HepG2 (cell line): ENCODE measurements around the gene CLEC11A. TPM values are rescaled to one million over a fixed set of nuclear protein-coding genes. Genes with fewer than 3 reads are reported as not detected.
"Not testable (repeated sequence)": the region's sequence is repeated elsewhere in the genome, so short reads cannot be mapped to it uniquely, and the experiment has no call there.

Source experiments
- ATAC-seq: fragments of 200-7000 bp; cut with Tn5 transposase; 3 replicates; pipeline ENCODE4 v1.9.1; 2020; ENCODE audit warnings: mild to moderate bottlenecking, moderate library complexity
- BruUV-seq: library from RNA; stranded (reverse); fragments of 400-500 nt; replicated peaks from 2 replicates; lab custom pipeline; 2021; lab: Mats Ljungman, UMichigan
- CTCF ChIA-PET: fragments of 300-600 bp; formaldehyde crosslinking; extraction: SDS; loops from one replicate; lab custom pipeline; 2021; ENCODE audit warnings: low total read pairs, inconsistent platforms, low intra/inter-chr PET ratio; lab: Yijun Ruan, JAX
- POLR2A ChIA-PET: fragments of 350-600 bp; sonication (Branson Sonifier 250); formaldehyde crosslinking; loops from one replicate; lab custom pipeline; 2020; ENCODE audit warnings: antibody characterized with exemption, inconsistent platforms; lab: Yijun Ruan, JAX
- DNase-seq: peaks from one replicate; pipeline ENCODE4 v3.0.0-alpha.2; 2015; ENCODE audit warnings: low spot score
- FAIRE-seq: peaks from 3 replicates; lab custom pipeline; 2011; peaks lifted over from hg19 to GRCh38; lab: Jason Lieb, UNC
- H2AFZ ChIP-seq: one replicate; pipeline ENCODE4 v1.6.1; 2011; ENCODE audit warnings: low read length, inconsistent platforms
- H3K27ac ChIP-seq: fragments of 300-600 bp; 3 replicates; pipeline ENCODE4 v1.8.0; 2011; ENCODE audit warnings: mixed run types, mild to moderate bottlenecking, mixed read lengths, low read length, inconsistent platforms; ENCODE audit not compliant: insufficient read depth; ENCODE audit errors: extremely low read length
- H3K27me3 ChIP-seq, 2 experiments: fragments of 200-600 bp in 1 of 2; 2 replicates in 1 of 2; 3 replicates in 1 of 2; pipeline versions ENCODE4 v1.6.0 to v1.8.0; 2011; ENCODE audit warnings: low read length in 2 of 2, mild to moderate bottlenecking in 2 of 2, moderate library complexity in 2 of 2, inconsistent platforms in 1 of 2; ENCODE audit not compliant: insufficient read depth in 2 of 2, control insufficient read depth in 1 of 2
- H3K36me3 ChIP-seq, 2 experiments: fragments of 200-600 bp in 1 of 2; replicated peaks in 1 of 2; 2 replicates in 1 of 2; 3 replicates in 1 of 2; pipeline versions ENCODE4 v1.5.1 to v1.8.0; 2011; ENCODE audit warnings: low read length in 2 of 2, inconsistent platforms in 1 of 2; ENCODE audit not compliant: insufficient read depth in 2 of 2, control insufficient read depth in 1 of 2
- H3K4me1 ChIP-seq: 2 replicates; pipeline ENCODE4 v1.5.1; 2012; ENCODE audit warnings: low read length, inconsistent platforms; ENCODE audit not compliant: insufficient read depth
- H3K4me2 ChIP-seq: 2 replicates; pipeline ENCODE4 v1.6.0; 2011; ENCODE audit warnings: low read depth, low read length, inconsistent platforms
- H3K4me3 ChIP-seq, 3 experiments: fragments of 200-600 bp in 1 of 3; sonication (generic), shearing (Covaris generic) in 1 of 3; replicated peaks in 1 of 3; 2 replicates each; pipeline ENCODE4 v1.5.1; 2011 to 2016; ENCODE audit warnings: low read length in 3 of 3, inconsistent platforms in 2 of 3, low read depth in 2 of 3, mild to moderate bottlenecking in 2 of 3, control low read depth in 1 of 3, mixed read lengths in 1 of 3; ENCODE audit not compliant: insufficient read depth in 1 of 3
- H3K79me2 ChIP-seq: one replicate; pipeline ENCODE4 v1.6.1; 2011; ENCODE audit warnings: low read length, inconsistent platforms; ENCODE audit not compliant: insufficient read depth
- H3K9ac ChIP-seq: 2 replicates; pipeline ENCODE4 v1.6.0; 2011; ENCODE audit warnings: mild to moderate bottlenecking, low read depth, low read length, inconsistent platforms; ENCODE audit not compliant: insufficient read depth
- H3K9me3 ChIP-seq: 2 replicates; pipeline ENCODE4 v1.5.1; 2012; ENCODE audit warnings: mild to moderate bottlenecking, low read length
- H4K20me1 ChIP-seq: 2 replicates; pipeline ENCODE4 v1.6.0; 2011; ENCODE audit warnings: inconsistent platforms, mild to moderate bottlenecking, low read length, moderate library complexity; ENCODE audit not compliant: insufficient read depth
- CEBPB ChIP-seq: IDR thresholded peaks from 2 replicates; pipeline ENCODE4 v1.6.1; 2011; ENCODE audit warnings: low read depth, low read length, improper control_type of control experiment, borderline replicate concordance
- CEBPG ChIP-seq: IDR thresholded peaks from 2 replicates; pipeline ENCODE4 v1.6.1; 2016
- HCFC1 ChIP-seq: fragments of 150-350 bp; IDR thresholded peaks from 2 replicates; pipeline ENCODE4 v1.6.1; 2014; ENCODE audit warnings: low read depth, low read length
- NFYB ChIP-seq: sonication (generic); formaldehyde crosslinking; IDR thresholded peaks from 2 replicates; pipeline ENCODE4 v1.4.0; 2020; ENCODE audit warnings: missing genetic modification reagents
- NFYC ChIP-seq: IDR thresholded peaks from 2 replicates; pipeline ENCODE4 v1.6.1; 2016; ENCODE audit warnings: missing genetic modification reagents, missing compliant biosample characterization
- THAP11 ChIP-seq: IDR thresholded peaks from 2 replicates; pipeline ENCODE4 v1.6.1; 2016; ENCODE audit warnings: missing biosample characterization, missing genetic modification reagents
- USF2 ChIP-seq, 2 experiments: sonication (generic) in 1 of 2; formaldehyde crosslinking in 1 of 2; IDR thresholded peaks; 2 replicates each; pipeline versions ENCODE4 v1.5.1 to v1.6.1; 2011 to 2020; ENCODE audit warnings: borderline replicate concordance in 1 of 2, low read depth in 1 of 2, low read length in 1 of 2, mild to moderate bottlenecking in 1 of 2, missing genetic modification reagents in 1 of 2, moderate library complexity in 1 of 2
- ZEB1 ChIP-seq: IDR thresholded peaks from 2 replicates; pipeline ENCODE4 v1.6.1; 2012; ENCODE audit warnings: mild to moderate bottlenecking, low read depth, inconsistent platforms; ENCODE audit not compliant: insufficient replicate concordance
- ZNF143 ChIP-seq: sonication (generic); formaldehyde crosslinking; IDR thresholded peaks from 2 replicates; pipeline ENCODE4 v1.4.0; 2020; ENCODE audit warnings: missing genetic modification reagents
- ZNF556 ChIP-seq: sonication (generic); formaldehyde crosslinking; IDR thresholded peaks from 2 replicates; pipeline ENCODE4 v1.4.0; 2020; ENCODE audit warnings: mild to moderate bottlenecking, missing genetic modification reagents, borderline replicate concordance
- WGBS: methylation state at CpG from one replicate; pipeline ENCODE4 v1.1.6; 2017; ENCODE audit warnings: low lambda C conversion rate; 5-methylcytosine and 5-hydroxymethylcytosine counted together
- in situ Hi-C: cut with HindIII; loops from 2 replicates; pipeline ENCODE4 v1.10.0; 2017; ENCODE audit warnings: low pct_unique_long_range_greater_than_20kb; ENCODE audit not compliant: extremely low pct_ligation_motif_present
- intact Hi-C: fragments of 100-400 bp; cut with micrococcal nuclease; formaldehyde crosslinking; loops from one replicate; pipeline ENCODE4 v1.10.0; 2022; ENCODE audit not compliant: unreplicated experiment
- polyA plus RNA-seq, 8 experiments: library from polyadenylated mRNA; depleted of rRNA in 3 of 8; stranded (reverse) in 7 of 8; unstranded in 1 of 8; fragments of >200 nt; fragmentation: Illumina TruSeq in 4 of 8; extraction: Trizol in 4 of 8; gene quantifications; 2 replicates each; pipeline versions ENCODE4 v1.2.1 to v1.2.3, GENCODE V29; 2011 to 2016; ENCODE audit warnings: low read depth in 4 of 8, missing spikeins in 1 of 8, mixed read lengths in 1 of 8; ENCODE audit not compliant: insufficient read depth in 1 of 8
- total RNA-seq, 5 experiments: library from RNA; depleted of rRNA; stranded (reverse); fragments of >200 nt; fragmentation: Illumina TruSeq; extraction: Trizol; gene quantifications; 2 replicates each; pipeline ENCODE4 v1.2.3, GENCODE V29; 2016; ENCODE audit warnings: low read depth in 1 of 5
- TF ChIP-seq, protein P1 (sequence below): sonication (generic); formaldehyde crosslinking; IDR thresholded peaks from 2 replicates; pipeline ENCODE4 v1.5.1; 2020; ENCODE audit warnings: mild to moderate bottlenecking, moderate library complexity, missing genetic modification reagents

The CLEC11A gene
- total and polyA plus RNA-seq, 2 of the 13 experiments (the other 11 are each of a cell fraction or from before 2014, with no cell fraction given) = not detected

- H3K9ac ChIP-seq, H3K36me3 ChIP-seq, H3K27ac ChIP-seq, intact Hi-C loops, H3K4me3 ChIP-seq, H2AFZ ChIP-seq, H3K4me2 ChIP-seq, H3K27me3 ChIP-seq, DNase-seq, BruUV-seq, FAIRE-seq, ATAC-seq, H4K20me1 ChIP-seq, POLR2A ChIA-PET, H3K4me1 ChIP-seq, CTCF ChIA-PET, H3K79me2 ChIP-seq, in situ Hi-C loops, H3K9me3 ChIP-seq: not testable (repeated sequence)
- WGBS = 61% methylated on average over 6 of the region's 18 CpGs
Measured at GRCh38 chr19:50759076-50759475, 35.9 kb downstream of the CLEC11A start.

GRCh38 chr19:50759886-50760285, 36.7 kb downstream of the CLEC11A start:
- H3K4me3 ChIP-seq = no peak overlapping the region
- no peaks in the 10 kb centered on the region for H4K20me1 ChIP-seq
- intact Hi-C loops (no loop called here), in situ Hi-C loops (no loop called here)
- DNase-seq (peak; percentile 13), FAIRE-seq (no peak), ATAC-seq (no peak)
- no peaks in the 10 kb centered on the region for H3K4me1 ChIP-seq
- H3K36me3 ChIP-seq = no peaks in the 10 kb centered on the region
- no peaks in the 10 kb centered on the region; a peak in 1 of 5 replicates for H3K27me3 ChIP-seq
- no TSS peak for BruUV-seq
- 35% methylated on average over 4 of the region's 4 CpGs for WGBS
- ChIA-PET CTCF (no interaction called here), POLR2A (no interaction called here)
- no peak overlapping the region for H3K27ac ChIP-seq
- no peaks in the 10 kb centered on the region for H3K9me3 ChIP-seq
- no peaks in the 10 kb centered on the region for H3K79me2 ChIP-seq
- no peak overlapping the region for H3K9ac ChIP-seq
- no peak overlapping the region for H3K4me2 ChIP-seq
- TF ChIP-seq ZNF556 (CRISPR knock-in tag) (no peak), HCFC1 (0 out of 2 replicates have a peak, but pooled peaks have one; percentile 21), CEBPB (peak; percentile 81), ZEB1 (no peak), NFYB (CRISPR knock-in tag) (peak; percentile 85), USF2 (IDR thresholded peaks at IDR 0.05; ENCODE audit: low read depth, low read length) (0 out of 2 replicates have a peak, but pooled peaks have one; percentile 41), USF2 (CRISPR knock-in tag; IDR thresholded peaks at IDR 0.05; ENCODE audit: borderline replicate concordance) (peak; percentile 51; the same call in 1 of the 2 replicates), NFYC (CRISPR knock-in tag) (peak; percentile 76), ZNF143 (CRISPR knock-in tag) (peak; percentile 79), THAP11 (peak; percentile 91), CEBPG (0 out of 2 replicates have a peak, but pooled peaks have one; percentile 25)
- TF ChIP-seq, protein P1, sequence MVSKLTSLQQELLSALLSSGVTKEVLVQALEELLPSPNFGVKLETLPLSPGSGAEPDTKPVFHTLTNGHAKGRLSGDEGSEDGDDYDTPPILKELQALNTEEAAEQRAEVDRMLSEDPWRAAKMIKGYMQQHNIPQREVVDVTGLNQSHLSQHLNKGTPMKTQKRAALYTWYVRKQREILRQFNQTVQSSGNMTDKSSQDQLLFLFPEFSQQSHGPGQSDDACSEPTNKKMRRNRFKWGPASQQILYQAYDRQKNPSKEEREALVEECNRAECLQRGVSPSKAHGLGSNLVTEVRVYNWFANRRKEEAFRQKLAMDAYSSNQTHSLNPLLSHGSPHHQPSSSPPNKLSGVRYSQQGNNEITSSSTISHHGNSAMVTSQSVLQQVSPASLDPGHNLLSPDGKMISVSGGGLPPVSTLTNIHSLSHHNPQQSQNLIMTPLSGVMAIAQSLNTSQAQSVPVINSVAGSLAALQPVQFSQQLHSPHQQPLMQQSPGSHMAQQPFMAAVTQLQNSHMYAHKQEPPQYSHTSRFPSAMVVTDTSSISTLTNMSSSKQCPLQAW (CRISPR knock-in tag) = no peak
- no peak overlapping the region for H2AFZ ChIP-seq
